GM12878 (cell line): ENCODE measurements around the gene SPATA9. TPM values are rescaled to one million over a fixed set of nuclear protein-coding genes. Genes with fewer than 3 reads are reported as not detected.

Source experiments
- ATAC-seq: fragments of 200-7000 bp; cut with Tn5 transposase; 3 replicates; pipeline ENCODE4 v1.9.1; 2020; ENCODE audit warnings: mild to moderate bottlenecking, moderate library complexity
- BruUV-seq: library from RNA; stranded (reverse); fragments of 400-500 nt; replicated peaks from 2 replicates; lab custom pipeline; 2021; lab: Mats Ljungman, UMichigan
- CTCF ChIA-PET: fragments of 300-600 bp; sonication (Branson Sonifier 250); formaldehyde crosslinking; extraction: SDS; loops from one replicate; lab custom pipeline; 2021; ENCODE audit warnings: inconsistent platforms; lab: Yijun Ruan, JAX
- POLR2A ChIA-PET: fragments of 350-600 bp; formaldehyde crosslinking; extraction: SDS; loops from one replicate; lab custom pipeline; 2021; ENCODE audit warnings: inconsistent platforms; lab: Charles Lee
- RAD21 ChIA-PET: fragments of 300-600 bp; sonication (Branson Sonifier 250); formaldehyde crosslinking; loops from one replicate; lab custom pipeline; 2023; ENCODE audit warnings: antibody characterized with exemption; ENCODE audit not compliant: unreplicated experiment; lab: Charles Lee
- SMC1A ChIA-PET: fragments of 300-600 bp; sonication (Branson Sonifier 250); formaldehyde crosslinking; loops from one replicate; lab custom pipeline; 2023; ENCODE audit not compliant: unreplicated experiment, uncharacterized antibody; lab: Charles Lee
- DNase-seq: peaks from one replicate; pipeline ENCODE4 v3.0.0-alpha.2; 2011; ENCODE audit warnings: low read depth, low spot score
- FAIRE-seq: peaks from 3 replicates; lab custom pipeline; 2011; peaks lifted over from hg19 to GRCh38; lab: Jason Lieb, UNC
- H2AFZ ChIP-seq: 2 replicates; pipeline ENCODE4 v1.6.0; 2011; ENCODE audit warnings: low read depth, low read length, control low read depth; ENCODE audit not compliant: control insufficient read depth
- H3K27ac ChIP-seq: 2 replicates; pipeline ENCODE4 v1.5.1; 2011; ENCODE audit warnings: control low read depth; ENCODE audit not compliant: control insufficient read depth, insufficient read depth
- H3K27me3 ChIP-seq, 2 experiments: replicated peaks in 1 of 2; 2 replicates each; pipeline versions ENCODE4 v1.6.0 to v1.6.1; 2011; ENCODE audit warnings: low read length in 1 of 2; ENCODE audit not compliant: control insufficient read depth in 2 of 2, insufficient read depth in 2 of 2
- H3K36me3 ChIP-seq, 2 experiments: 2 replicates each; pipeline ENCODE4 v1.5.1; 2011; ENCODE audit warnings: low read length in 1 of 2; ENCODE audit not compliant: control insufficient read depth in 2 of 2, insufficient read depth in 2 of 2
- H3K4me1 ChIP-seq: 2 replicates; pipeline ENCODE4 v1.6.1; 2011; ENCODE audit warnings: mild to moderate bottlenecking, low read length, moderate library complexity, mixed read lengths; ENCODE audit not compliant: control insufficient read depth, insufficient read depth
- H3K4me2 ChIP-seq: 2 replicates; pipeline ENCODE4 v1.6.0; 2011; ENCODE audit warnings: control low read depth; ENCODE audit not compliant: control insufficient read depth, insufficient read depth
- H3K4me3 ChIP-seq: fragments of 200-600 bp; sonication (generic); 2 replicates; pipeline ENCODE4 v1.5.1; 2016
- H3K79me2 ChIP-seq: 2 replicates; pipeline ENCODE4 v1.6.0; 2011; ENCODE audit warnings: low read length; ENCODE audit not compliant: control insufficient read depth, insufficient read depth
- H3K9ac ChIP-seq: 2 replicates; pipeline ENCODE4 v1.8.0; 2011; ENCODE audit warnings: low read length, control low read depth, mixed read lengths; ENCODE audit not compliant: control insufficient read depth, insufficient read depth
- H3K9me3 ChIP-seq: replicated peaks from 3 replicates; pipeline ENCODE4 v1.5.1; 2011; ENCODE audit warnings: mild to moderate bottlenecking, low read length; ENCODE audit not compliant: control insufficient read depth, insufficient read depth
- H4K20me1 ChIP-seq: 2 replicates; pipeline ENCODE4 v1.6.0; 2011; ENCODE audit not compliant: control insufficient read depth, insufficient read depth
- LARP7 ChIP-seq: fragments of 450-650 bp; IDR thresholded peaks from 2 replicates; pipeline ENCODE4 v1.6.1; 2017; ENCODE audit warnings: mild to moderate bottlenecking
- MXI1 ChIP-seq: fragments of 150-350 bp; IDR thresholded peaks from 2 replicates; pipeline ENCODE4 v1.6.1; 2011; ENCODE audit warnings: low read depth, mild to moderate bottlenecking, inconsistent platforms, low read length, improper control_type of control experiment
- PAX5 ChIP-seq: IDR thresholded peaks from 2 replicates; pipeline ENCODE4 v1.6.1; 2011; ENCODE audit warnings: low read depth, low read length, borderline replicate concordance
- RELA ChIP-seq: fragments of 450-650 bp; IDR thresholded peaks from 2 replicates; pipeline ENCODE4 v1.8.0; 2014; ENCODE audit warnings: borderline replicate concordance; ENCODE audit not compliant: partially characterized antibody
- SIX5 ChIP-seq: IDR thresholded peaks from 2 replicates; pipeline ENCODE4 v1.6.1; 2011; ENCODE audit warnings: mild to moderate bottlenecking, low read depth, low read length, moderate library complexity; ENCODE audit not compliant: severe bottlenecking
- WGBS: methylation state at CpG from one replicate; pipeline ENCODE4 v1.1.6; 2016; ENCODE audit warnings: low lambda C conversion rate; ENCODE audit not compliant: insufficient replicate concordance, insufficient coverage; ENCODE audit errors: missing lambda C conversion rate; 5-methylcytosine and 5-hydroxymethylcytosine counted together
- in situ Hi-C: fragments of 300-500 bp; cut with MboI; formaldehyde crosslinking; loops from 9 replicates; pipeline ENCODE4 v1.14.3; 2018; ENCODE audit warnings: mixed read lengths
- intact Hi-C: fragments of 100-400 bp; cut with micrococcal nuclease; formaldehyde crosslinking; loops from one replicate; pipeline ENCODE4 v1.14.2; 2022; ENCODE audit not compliant: unreplicated experiment
- polyA plus RNA-seq, 11 experiments: library from polyadenylated mRNA; depleted of rRNA in 4 of 11; unstranded in 6 of 11; stranded (reverse) in 5 of 11; fragments of >200 nt; fragmentation: Nextera tagmentation in 4 of 11; fragmentation: Illumina TruSeq in 1 of 11; extraction: Ambion mirVana in 4 of 11; extraction: Trizol in 1 of 11; gene quantifications; 1 replicate in 1 of 11; 2 replicates in 10 of 11; pipeline versions ENCODE4 v1.2.1 to v1.2.3, GENCODE V29; 2011 to 2016; ENCODE audit warnings: inconsistent platforms in 2 of 11, missing spikeins in 2 of 11, low read depth in 1 of 11
- total RNA-seq, 4 experiments: library from RNA; depleted of rRNA in 3 of 4; stranded (reverse); fragments of >200 nt in 3 of 4; fragmentation: Illumina TruSeq in 1 of 4; extraction: Trizol in 1 of 4; gene quantifications; 2 replicates each; pipeline versions ENCODE4 v1.2.1 to v1.2.3, GENCODE V29; 2013 to 2021
- TF ChIP-seq, protein P1 (sequence below): fragments of 450-650 bp; formaldehyde crosslinking; IDR thresholded peaks from 2 replicates; pipeline ENCODE4 v1.5.0; 2022; ENCODE audit warnings: mild to moderate bottlenecking, missing genetic modification characterization
- TF ChIP-seq, protein P2 (sequence below): fragments of 450-650 bp; IDR thresholded peaks from 2 replicates; pipeline ENCODE4 v1.6.1; 2017; ENCODE audit warnings: mild to moderate bottlenecking, moderate library complexity
- TF ChIP-seq, protein P3 (sequence below): IDR thresholded peaks from 2 replicates; pipeline ENCODE4 v1.6.1; 2011; ENCODE audit warnings: mild to moderate bottlenecking, low read depth, low read length, moderate library complexity; ENCODE audit not compliant: insufficient replicate concordance

Gene SPATA9
- total and polyA plus RNA-seq, 10 of the 15 experiments (the other 5 are each of a cell fraction or from before 2014, with no cell fraction given), result 0.11 to 0.49 (median 0.16) TPM; not detected in 1

DNA sequence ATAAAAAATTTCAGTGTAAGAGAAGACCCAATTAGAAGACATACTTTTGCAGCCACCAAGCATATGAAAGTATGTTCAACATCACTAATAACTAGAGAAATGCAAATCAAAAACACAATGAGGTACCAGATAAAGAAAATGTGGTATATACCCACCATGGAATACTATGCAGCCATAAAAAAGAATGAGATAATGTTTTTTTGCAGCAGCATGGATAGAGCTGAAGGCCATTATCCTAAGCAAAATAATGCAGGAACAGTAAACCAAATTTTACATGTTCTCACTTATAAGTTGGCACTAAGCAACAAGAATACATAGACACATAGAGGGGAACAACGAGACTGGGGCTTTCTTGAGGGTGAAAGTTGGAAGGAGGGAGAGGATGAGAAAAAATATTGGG is 6.9 kb upstream of the SPATA9 start:
- ChIA-PET CTCF (no interaction called here), RAD21 (no interaction called here)
- no peak for TF ChIP-seq PAX5
- TF ChIP-seq, all 136 proteins: peak for 0
- ChIA-PET POLR2A (interaction anchor here (1.5 kb wide), 1 partner anchor 9 kb away, joined by 5 read pairs; no protein-coding TSS in a partner anchor), SMC1A (interaction anchor here (1.5 kb wide), 1 partner anchor 12 kb away, joined by 3 read pairs; no protein-coding TSS in a partner anchor)
- Histone ChIP-seq H3K27me3 (no peaks in the 10 kb centered on the region), H3K79me2 (no peaks in the 10 kb centered on the region), H3K36me3 (no peaks in the 10 kb centered on the region), H3K9me3 (no peaks in the 10 kb centered on the region), H3K27ac (no peak overlapping the region), H3K4me3 (no peak overlapping the region), H3K9ac (no peak overlapping the region), H3K4me1 (no peaks in the 10 kb centered on the region), H2AFZ (no peak overlapping the region), H3K4me2 (no peak overlapping the region), H4K20me1 (no peaks in the 10 kb centered on the region)
- DNase-seq (no peak), FAIRE-seq (no peak), ATAC-seq (no peak)
- intact Hi-C loops (no loop called here), in situ Hi-C loops (no loop called here)
- WGBS, result 0% methylated on average over 1 of the region's 1 CpG
- BruUV-seq, result no TSS peak

DNA sequence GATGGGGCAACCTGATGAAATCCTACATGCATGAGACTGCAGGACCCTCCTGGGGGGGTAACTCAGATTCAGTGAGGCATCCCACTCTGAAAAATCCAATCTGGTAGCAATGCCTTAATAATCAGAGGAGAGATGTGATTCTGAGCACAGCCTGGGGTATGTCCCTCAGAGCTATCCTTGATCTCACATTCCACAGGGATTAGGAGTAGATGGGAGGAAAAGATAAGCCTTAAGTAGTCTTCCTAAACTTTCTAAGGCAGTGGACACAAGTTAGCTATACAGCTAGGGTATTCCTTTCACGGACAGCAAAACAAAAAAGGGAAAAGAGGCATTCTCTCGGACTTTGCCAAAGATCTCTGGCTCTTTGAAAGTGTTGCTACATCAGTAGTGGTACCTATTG is 3.9 kb upstream of the SPATA9 start:
- Histone ChIP-seq H3K79me2 (no peaks in the 10 kb centered on the region), H3K27ac (no peak overlapping the region), H3K36me3 (no peaks in the 10 kb centered on the region), H3K4me2 (no peak overlapping the region), H3K9me3 (no peaks in the 10 kb centered on the region), H4K20me1 (no peaks in the 10 kb centered on the region), H3K4me3 (no peak overlapping the region), H3K9ac (no peak overlapping the region), H3K27me3 (no peaks in the 10 kb centered on the region), H2AFZ (no peak overlapping the region), H3K4me1 (no peaks in the 10 kb centered on the region)
- CTCF ChIA-PET, result no interaction called here
- no peak for DNase-seq
- no peak for ATAC-seq
- RAD21 ChIA-PET, result no interaction called here
- FAIRE-seq, result no peak
- SMC1A ChIA-PET, result interaction anchor here (2.6 kb wide), 1 partner anchor 9 kb away, joined by 9 read pairs; no protein-coding TSS in a partner anchor
- in situ Hi-C loops, result no loop called here
- intact Hi-C loops, result no loop called here
- POLR2A ChIA-PET, result interaction anchor here (0.6 kb wide), 1 partner anchor 454 kb away, joined by 5 read pairs; no protein-coding TSS in a partner anchor
- no TSS peak for BruUV-seq
- 27% methylated on average over 2 of the region's 2 CpGs for WGBS
- TF ChIP-seq SIX5 (no peak), MXI1 (no peak), LARP7 (no peak), RELA (no peak)
- TF ChIP-seq, protein P1, sequence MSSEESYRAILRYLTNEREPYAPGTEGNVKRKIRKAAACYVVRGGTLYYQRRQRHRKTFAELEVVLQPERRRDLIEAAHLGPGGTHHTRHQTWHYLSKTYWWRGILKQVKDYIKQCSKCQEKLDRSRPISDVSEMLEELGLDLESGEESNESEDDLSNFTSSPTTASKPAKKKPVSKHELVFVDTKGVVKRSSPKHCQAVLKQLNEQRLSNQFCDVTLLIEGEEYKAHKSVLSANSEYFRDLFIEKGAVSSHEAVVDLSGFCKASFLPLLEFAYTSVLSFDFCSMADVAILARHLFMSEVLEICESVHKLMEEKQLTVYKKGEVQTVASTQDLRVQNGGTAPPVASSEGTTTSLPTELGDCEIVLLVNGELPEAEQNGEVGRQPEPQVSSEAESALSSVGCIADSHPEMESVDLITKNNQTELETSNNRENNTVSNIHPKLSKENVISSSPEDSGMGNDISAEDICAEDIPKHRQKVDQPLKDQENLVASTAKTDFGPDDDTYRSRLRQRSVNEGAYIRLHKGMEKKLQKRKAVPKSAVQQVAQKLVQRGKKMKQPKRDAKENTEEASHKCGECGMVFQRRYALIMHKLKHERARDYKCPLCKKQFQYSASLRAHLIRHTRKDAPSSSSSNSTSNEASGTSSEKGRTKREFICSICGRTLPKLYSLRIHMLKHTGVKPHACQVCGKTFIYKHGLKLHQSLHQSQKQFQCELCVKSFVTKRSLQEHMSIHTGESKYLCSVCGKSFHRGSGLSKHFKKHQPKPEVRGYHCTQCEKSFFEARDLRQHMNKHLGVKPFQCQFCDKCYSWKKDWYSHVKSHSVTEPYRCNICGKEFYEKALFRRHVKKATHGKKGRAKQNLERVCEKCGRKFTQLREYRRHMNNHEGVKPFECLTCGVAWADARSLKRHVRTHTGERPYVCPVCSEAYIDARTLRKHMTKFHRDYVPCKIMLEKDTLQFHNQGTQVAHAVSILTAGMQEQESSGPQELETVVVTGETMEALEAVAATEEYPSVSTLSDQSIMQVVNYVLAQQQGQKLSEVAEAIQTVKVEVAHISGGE, result no peak
- TF ChIP-seq, protein P2, sequence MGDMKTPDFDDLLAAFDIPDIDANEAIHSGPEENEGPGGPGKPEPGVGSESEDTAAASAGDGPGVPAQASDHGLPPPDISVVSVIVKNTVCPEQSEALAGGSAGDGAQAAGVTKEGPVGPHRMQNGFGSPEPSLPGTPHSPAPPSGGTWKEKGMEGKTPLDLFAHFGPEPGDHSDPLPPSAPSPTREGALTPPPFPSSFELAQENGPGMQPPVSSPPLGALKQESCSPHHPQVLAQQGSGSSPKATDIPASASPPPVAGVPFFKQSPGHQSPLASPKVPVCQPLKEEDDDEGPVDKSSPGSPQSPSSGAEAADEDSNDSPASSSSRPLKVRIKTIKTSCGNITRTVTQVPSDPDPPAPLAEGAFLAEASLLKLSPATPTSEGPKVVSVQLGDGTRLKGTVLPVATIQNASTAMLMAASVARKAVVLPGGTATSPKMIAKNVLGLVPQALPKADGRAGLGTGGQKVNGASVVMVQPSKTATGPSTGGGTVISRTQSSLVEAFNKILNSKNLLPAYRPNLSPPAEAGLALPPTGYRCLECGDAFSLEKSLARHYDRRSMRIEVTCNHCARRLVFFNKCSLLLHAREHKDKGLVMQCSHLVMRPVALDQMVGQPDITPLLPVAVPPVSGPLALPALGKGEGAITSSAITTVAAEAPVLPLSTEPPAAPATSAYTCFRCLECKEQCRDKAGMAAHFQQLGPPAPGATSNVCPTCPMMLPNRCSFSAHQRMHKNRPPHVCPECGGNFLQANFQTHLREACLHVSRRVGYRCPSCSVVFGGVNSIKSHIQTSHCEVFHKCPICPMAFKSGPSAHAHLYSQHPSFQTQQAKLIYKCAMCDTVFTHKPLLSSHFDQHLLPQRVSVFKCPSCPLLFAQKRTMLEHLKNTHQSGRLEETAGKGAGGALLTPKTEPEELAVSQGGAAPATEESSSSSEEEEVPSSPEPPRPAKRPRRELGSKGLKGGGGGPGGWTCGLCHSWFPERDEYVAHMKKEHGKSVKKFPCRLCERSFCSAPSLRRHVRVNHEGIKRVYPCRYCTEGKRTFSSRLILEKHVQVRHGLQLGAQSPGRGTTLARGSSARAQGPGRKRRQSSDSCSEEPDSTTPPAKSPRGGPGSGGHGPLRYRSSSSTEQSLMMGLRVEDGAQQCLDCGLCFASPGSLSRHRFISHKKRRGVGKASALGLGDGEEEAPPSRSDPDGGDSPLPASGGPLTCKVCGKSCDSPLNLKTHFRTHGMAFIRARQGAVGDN, result no peak
- TF ChIP-seq, protein P3, sequence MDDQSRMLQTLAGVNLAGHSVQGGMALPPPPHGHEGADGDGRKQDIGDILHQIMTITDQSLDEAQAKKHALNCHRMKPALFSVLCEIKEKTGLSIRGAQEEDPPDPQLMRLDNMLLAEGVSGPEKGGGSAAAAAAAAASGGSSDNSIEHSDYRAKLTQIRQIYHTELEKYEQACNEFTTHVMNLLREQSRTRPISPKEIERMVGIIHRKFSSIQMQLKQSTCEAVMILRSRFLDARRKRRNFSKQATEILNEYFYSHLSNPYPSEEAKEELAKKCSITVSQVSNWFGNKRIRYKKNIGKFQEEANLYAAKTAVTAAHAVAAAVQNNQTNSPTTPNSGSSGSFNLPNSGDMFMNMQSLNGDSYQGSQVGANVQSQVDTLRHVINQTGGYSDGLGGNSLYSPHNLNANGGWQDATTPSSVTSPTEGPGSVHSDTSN, result no peak
